ENCODE measurements around the gene TAF6L.

DNA sequence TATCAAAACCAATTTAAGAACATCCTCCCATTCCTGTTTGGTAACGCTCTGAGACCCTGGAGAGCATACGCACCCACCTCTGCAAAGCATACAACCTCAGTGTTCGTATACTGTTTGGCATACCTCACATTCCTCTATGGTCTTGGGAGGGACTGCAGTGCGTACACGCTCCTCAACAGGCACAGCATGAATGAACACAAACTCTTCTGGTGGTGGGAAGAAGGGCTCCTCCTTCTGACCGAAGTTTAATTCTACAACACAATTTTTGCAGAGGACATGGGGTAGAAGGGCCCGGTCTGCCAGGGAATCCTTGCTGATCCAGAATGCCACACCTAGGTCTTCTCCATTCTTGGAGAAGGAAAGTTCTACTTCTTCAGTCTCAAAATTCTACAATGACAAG lies 49.2 kb upstream of the TAF6L start:
- TF ChIP-seq JUN (IDR thresholded peaks at IDR 0.05; ENCODE audit: low read depth, low read length) (no peak), CTCF (IDR thresholded peaks at IDR 0.05; ENCODE audit: control extremely low read depth in 1 of 3, insufficient read depth in 1 of 3, low read depth in 1 of 3, low read length in 3 of 3) (0 out of 4 replicates have a peak, but pooled peaks of 1 of the 3 experiments have one; percentile 10), BCL11A (IDR thresholded peaks at IDR 0.05; ENCODE audit: low read depth in 2 of 2, low read length in 2 of 2) (no peak), CBX5 (IDR thresholded peaks at IDR 0.05; ENCODE audit: low read depth, low read length) (no peak), SAP30 (IDR thresholded peaks at IDR 0.05; ENCODE audit: insufficient read depth, insufficient replicate concordance, low read length) (no peak), ZNF274 (IDR thresholded peaks at IDR 0.05; ENCODE audit: borderline replicate concordance, extremely low read depth, low read length) (no peak)

Measured in H1 (cell line).